Esophagus mucosa (tissue), 1 donor: ENCODE results near the gene PNMA8B. TPM values are rescaled to one million over a fixed set of nuclear protein-coding genes. Genes with fewer than 3 reads are reported as not detected.
"Not testable (repeated sequence)": the region's sequence is repeated elsewhere in the genome, so short reads cannot be mapped to it uniquely, and the experiment has no call there.

Experiments used
- ATAC-seq: fragments of 200-7000 bp; cut with Tn5 transposase; one replicate; pipeline ENCODE4 v1.9.1; 2020
- total RNA-seq: library from RNA; stranded (reverse); gene quantifications from one replicate; pipeline ENCODE4 v1.2.4, GENCODE V29; 2023
- donor health status: DM: yes; HTN: yes; CAD: no.

The PNMA8B gene
- total RNA-seq, 1 donor from 2014 or later: 0.08 TPM

GRCh38 chr19:46514589-46515289 is 19.1 kb upstream of the PNMA8B start:
- peak; percentile 35 for ATAC-seq

GRCh38 chr19:46513461-46514236 is 18.0 kb upstream of the PNMA8B start:
- peak; percentile 81 for ATAC-seq

DNA sequence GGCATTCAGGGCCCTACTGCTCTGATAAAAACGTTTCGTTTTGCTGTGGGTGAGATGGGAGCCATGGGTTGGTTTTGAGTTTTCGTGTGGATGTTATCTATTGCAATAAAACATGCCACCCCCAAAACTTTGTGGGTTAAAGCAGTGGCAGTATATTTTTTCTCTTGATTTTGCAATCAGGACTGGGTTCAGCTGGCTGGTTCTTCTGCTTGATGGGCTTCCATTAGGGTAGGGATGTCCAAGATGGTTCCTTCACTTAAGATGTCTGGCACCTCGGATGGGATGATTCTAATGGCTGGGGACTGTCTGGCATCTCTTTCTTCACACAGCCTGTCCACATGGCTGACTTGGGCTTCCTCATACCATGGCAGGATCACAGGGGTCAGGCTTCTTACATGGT is 15.6 kb upstream of the PNMA8B start:
- no peak for ATAC-seq

GRCh38 chr19:46508206-46508605 is 12.5 kb upstream of the PNMA8B start:
- ATAC-seq: no peak

GRCh38 chr19:46503848-46504453 is 8.3 kb upstream of the PNMA8B start:
- ATAC-seq: no peak

GRCh38 chr19:46502891-46503290 is 7.2 kb upstream of the PNMA8B start:
- ATAC-seq: no peak

DNA sequence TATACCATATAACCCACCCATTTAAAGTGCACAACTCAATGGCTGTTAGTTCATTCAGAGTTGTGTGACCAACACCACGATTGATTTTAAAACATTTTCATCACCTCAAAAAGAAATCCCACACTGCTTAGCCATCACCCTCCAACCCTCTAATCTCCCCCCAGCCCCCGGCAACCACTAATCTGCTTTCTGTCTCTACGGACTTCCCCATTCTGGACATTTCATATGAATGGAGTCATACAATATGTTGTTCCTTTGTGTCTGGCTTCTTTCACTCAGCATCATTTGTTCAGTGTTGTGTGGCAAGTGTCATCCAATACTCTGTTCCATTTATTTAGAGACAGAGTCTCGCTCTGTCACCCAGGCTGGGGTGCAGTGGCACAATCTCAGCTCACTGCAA is 4.0 kb upstream of the PNMA8B start:
- no peak for ATAC-seq

DNA sequence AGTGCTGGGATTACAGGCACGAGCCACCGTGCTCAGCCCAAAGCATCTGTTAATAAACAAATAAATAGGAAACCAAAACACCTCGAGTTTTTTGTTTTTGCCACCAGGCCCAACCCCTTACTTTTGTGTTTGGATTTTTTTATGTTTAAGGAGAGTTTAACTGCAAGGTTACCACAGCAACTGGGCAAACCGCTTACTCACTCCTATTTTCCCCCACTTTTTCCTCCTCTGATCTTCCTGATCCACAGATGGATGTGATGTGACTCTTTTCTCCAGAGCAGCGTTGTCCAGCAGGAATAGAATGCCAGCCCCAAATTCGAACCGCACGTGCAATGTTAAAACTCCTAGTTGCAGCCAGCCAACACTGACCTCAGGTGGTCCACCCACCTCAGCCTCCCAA is 2.1 kb upstream of the PNMA8B start:
- no peak for ATAC-seq

GRCh38 chr19:46496886-46497285 is 1.2 kb upstream of the PNMA8B start:
- ATAC-seq: not testable (repeated sequence)

DNA sequence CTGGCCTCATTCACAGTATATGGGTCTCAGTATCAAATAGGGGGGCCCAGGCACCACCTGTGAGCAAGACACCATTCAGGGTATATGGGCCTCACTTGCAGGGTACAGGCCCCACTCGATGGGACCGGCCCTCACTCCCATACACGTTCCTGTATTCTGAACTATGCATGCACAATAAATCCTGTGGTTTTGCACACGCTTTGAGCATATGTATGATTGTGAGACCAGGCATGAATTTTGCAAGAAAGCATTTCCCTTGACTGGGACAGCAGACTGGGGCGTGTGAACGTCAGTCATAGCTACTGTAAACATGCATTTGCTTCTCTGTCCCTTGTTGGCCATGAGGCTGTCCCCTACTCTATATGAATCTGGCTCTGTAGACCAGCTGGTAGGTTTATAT is 637 bp upstream of the PNMA8B start:
- no peak for ATAC-seq

- ATAC-seq: no peak
These were observed 504 bp downstream of the PNMA8B start for GRCh38 chr19:46494941-46495785.

DNA sequence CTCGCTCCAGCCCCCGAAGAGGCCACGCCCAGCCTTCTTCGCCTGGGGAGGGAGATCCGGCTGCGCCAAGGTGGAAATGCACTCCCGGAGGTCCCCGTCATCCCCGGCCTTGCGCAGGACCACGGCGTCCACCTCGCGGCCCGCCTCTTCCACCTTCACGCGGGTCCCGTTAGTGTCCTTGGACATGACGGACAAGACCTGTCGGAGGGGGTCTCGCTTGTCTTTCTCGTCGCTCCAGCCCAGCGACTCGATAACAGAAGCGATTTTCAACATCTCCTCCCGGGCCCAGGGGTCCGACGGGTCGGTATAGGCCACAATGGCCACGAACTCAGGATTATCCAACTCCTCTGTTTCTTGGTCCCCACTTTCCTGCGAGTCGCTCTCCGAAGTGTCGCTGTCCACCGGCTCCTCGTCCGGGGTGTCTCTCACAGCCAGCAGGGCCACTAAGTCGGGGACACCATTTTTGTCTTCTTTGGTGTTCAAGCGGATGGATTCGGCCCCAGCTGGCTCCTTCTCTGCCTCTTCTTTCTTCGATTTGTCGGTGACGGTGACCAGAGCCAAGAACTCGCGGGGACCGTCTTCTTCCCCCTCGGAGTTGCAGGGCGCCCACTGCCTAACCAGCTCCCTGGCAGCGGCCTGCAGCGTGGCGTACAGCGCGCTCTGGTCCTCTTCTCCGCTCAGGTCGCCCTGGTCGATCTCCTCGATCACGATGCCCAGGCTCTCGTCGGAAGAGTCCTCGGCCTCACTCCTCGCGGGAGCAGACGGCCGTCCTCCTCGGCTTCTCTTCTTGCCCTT is 1.3 kb downstream of the PNMA8B start:
- no peak for ATAC-seq

GRCh38 chr19:46493236-46494145 is 2.2 kb downstream of the PNMA8B start:
- no peak for ATAC-seq

DNA sequence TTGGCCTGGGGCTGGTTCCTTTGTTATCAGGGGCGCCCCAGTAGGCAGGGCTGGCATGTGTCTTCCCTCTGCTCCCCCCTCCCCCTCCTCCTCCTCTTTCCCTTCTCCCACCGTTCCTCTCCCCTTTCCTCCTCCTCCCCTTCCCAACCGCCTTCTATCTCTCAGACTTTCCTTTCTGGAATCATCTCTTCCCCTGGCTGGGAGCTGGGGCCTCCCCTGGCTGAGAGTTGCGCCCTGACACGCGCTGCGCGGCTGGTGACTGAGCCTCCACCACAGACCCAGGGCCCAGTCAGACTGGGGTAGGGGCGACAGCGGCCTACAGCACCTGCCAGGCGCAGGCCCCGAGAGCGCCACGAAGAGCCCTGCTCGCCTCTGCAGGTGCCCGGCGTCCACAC is 2.8 kb downstream of the PNMA8B start:
- no peak for ATAC-seq

DNA sequence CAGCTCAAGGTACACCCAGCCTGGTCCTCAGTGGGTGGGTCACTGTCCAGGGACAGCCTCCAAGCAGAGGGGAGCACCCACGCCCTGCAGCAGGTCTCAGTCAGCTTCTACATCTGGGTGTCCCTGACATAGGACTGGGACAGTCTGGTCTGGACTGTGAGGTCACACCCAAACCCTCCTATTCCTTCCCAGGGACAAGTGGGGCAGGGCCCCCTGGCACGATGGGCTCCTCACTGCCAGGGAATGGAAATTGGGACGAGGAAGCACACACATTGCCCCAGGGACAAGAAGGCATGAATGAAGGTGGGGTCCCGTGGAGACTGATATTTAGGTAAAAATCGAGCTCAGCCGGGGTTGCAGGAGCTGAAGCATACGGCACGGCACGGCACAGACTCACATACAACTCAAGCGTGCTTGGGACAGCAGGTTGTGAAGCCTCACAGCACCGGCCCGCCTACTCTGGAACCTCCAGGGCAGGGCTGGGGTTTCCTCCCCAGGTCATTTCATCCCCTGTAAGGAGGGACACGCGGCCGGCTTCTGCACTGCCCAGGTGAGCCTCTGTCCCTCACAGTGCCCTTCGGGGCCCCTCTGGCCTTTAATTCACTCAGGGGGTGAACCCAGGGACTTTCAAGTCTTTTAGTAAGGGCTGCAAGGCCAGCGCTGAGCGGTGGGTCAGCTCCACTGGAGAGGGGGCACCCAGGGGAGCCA is 3.5 kb downstream of the PNMA8B start:
- no peak for ATAC-seq

DNA sequence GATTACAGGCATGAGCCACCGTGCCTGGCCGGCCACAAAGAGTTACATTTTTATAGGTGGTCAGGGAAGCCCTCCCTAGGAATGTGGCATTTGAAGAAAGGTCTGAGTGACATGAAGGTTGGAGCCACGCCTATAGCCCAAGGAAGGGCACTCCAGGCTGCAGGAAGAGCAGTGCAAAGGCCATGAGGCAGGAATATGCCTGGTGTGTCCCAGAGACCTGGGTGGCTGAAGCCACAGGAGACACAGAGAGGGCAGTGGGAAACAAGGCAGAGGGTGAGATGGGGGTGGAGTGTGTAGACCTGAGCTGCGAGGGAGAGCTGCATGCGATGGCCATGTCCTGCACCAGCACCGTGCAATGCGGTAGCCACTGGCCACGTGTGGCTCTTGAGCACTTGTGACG is 4.9 kb downstream of the PNMA8B start:
- ATAC-seq: no peak

GRCh38 chr19:46489445-46490272 is 6.0 kb downstream of the PNMA8B start:
- ATAC-seq: no peak

DNA sequence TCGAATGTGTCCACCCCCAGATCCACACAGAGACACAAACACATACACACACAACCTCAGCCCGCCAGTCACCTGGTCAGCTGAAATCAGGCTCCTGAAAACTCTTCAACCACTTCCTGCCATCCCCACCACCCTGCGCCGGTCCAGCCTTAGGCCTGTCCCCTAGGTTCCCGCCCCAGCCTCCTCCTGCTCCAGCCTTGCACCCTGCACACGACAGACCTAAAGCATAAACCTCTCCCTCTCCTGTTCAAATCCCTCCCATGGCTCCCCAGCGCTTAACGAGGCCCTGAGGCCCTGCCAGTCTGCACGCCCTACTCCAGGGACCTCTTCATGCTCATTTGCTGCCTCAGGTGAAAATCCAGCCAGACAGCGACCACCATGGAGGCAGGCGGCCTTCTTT is 7.1 kb downstream of the PNMA8B start:
- ATAC-seq: no peak

- ATAC-seq: peak; percentile 59
These were observed 7.7 kb downstream of the PNMA8B start for GRCh38 chr19:46487802-46488445.
